HEK293T (cell line): Measurements from ENCODE around the gene PAK5.

ENCODE experiments used
- BHLHE40 ChIP-seq: fragments of 450-650 bp; IDR thresholded peaks from 2 replicates; pipeline ENCODE4 v1.6.1; 2016; ENCODE audit warnings: mild to moderate bottlenecking, moderate library complexity, borderline replicate concordance
- CTBP1 ChIP-seq: fragments of 450-650 bp; IDR thresholded peaks from 2 replicates; pipeline ENCODE4 v1.6.1; 2016; ENCODE audit warnings: borderline replicate concordance
- ELF4 ChIP-seq: fragments of 450-650 bp; IDR thresholded peaks from 2 replicates; pipeline ENCODE4 v1.6.1; 2017; ENCODE audit warnings: antibody characterized with exemption
- LEF1 ChIP-seq: fragments of 450-650 bp; IDR thresholded peaks from 2 replicates; pipeline ENCODE4 v1.6.1; 2017; ENCODE audit warnings: mild to moderate bottlenecking, borderline replicate concordance
- PKNOX1 ChIP-seq: fragments of 450-650 bp; IDR thresholded peaks from 2 replicates; pipeline ENCODE4 v1.6.1; 2016
- SP1 ChIP-seq: fragments of 450-650 bp; IDR thresholded peaks from 2 replicates; pipeline ENCODE4 v1.6.1; 2017
- SUZ12 ChIP-seq: fragments of 450-650 bp; IDR thresholded peaks from 2 replicates; pipeline ENCODE4 v1.6.1; 2016; ENCODE audit warnings: mild to moderate bottlenecking
- TARDBP ChIP-seq: fragments of 450-650 bp; IDR thresholded peaks from 2 replicates; pipeline ENCODE4 v1.6.1; 2016

- TF ChIP-seq SP1 (no peak), TARDBP (no peak), BHLHE40 (no peak), PKNOX1 (no peak), CTBP1 (no peak), SUZ12 (no peak), LEF1 (no peak), ELF4 (no peak)
Observed at GRCh38 chr20:9555781-9556180, 283.1 kb downstream of the PAK5 start.
